Measurements from ENCODE around the gene ODF2.
"Not testable (repeated sequence)": the region's sequence is repeated elsewhere in the genome, so short reads cannot be mapped to it uniquely, and the experiment has no call there.

The ODF2 gene

GRCh38 chr9:128439273-128439672, 16.5 kb upstream of the ODF2 start:
- no peak for DNase-seq (ENCODE audit: low read depth)
- H3K4me3 ChIP-seq (ENCODE audit: low read length): no peak overlapping the region
- TF ChIP-seq CTCF (IDR thresholded peaks at IDR 0.05; ENCODE audit: insufficient read depth, low read depth, low read length, missing control alignments): no peak

- no peak for DNase-seq (ENCODE audit: low read depth)
- no peak for TF ChIP-seq CTCF (IDR thresholded peaks at IDR 0.05; ENCODE audit: insufficient read depth, low read depth, low read length, missing control alignments)
- H3K4me3 ChIP-seq (ENCODE audit: low read length): no peak overlapping the region
These were observed 13.7 kb upstream of the ODF2 start for GRCh38 chr9:128442150-128442549.

- not testable (repeated sequence) for DNase-seq (ENCODE audit: low read depth); H3K4me3 ChIP-seq (ENCODE audit: low read length)
These were observed 9.3 kb upstream of the ODF2 start for GRCh38 chr9:128446505-128446904.

GRCh38 chr9:128448746-128449145, 7.1 kb upstream of the ODF2 start:
- no peak overlapping the region for H3K4me3 ChIP-seq (ENCODE audit: low read length)
- TF ChIP-seq CTCF (IDR thresholded peaks at IDR 0.05; ENCODE audit: insufficient read depth, low read depth, low read length, missing control alignments): no peak
- no peak for DNase-seq (ENCODE audit: low read depth)

- no peak for TF ChIP-seq CTCF (IDR thresholded peaks at IDR 0.05; ENCODE audit: insufficient read depth, low read depth, low read length, missing control alignments)
- H3K4me3 ChIP-seq (ENCODE audit: low read length): no peak overlapping the region
- no peak for DNase-seq (ENCODE audit: low read depth)
These were observed 815 bp upstream of the ODF2 start for GRCh38 chr9:128454991-128455390.

- DNase-seq (ENCODE audit: low read depth): peak; percentile 74
- H3K4me3 ChIP-seq (ENCODE audit: low read length): peak overlapping the region; percentile 74
These were observed 831 bp downstream of the ODF2 start for GRCh38 chr9:128456613-128457061.

GRCh38 chr9:128457207-128457606, 1.4 kb downstream of the ODF2 start:
- DNase-seq (ENCODE audit: low read depth): no peak
- TF ChIP-seq CTCF (IDR thresholded peaks at IDR 0.05; ENCODE audit: insufficient read depth, low read depth, low read length, missing control alignments): no peak
- peak overlapping the region; percentile 74 for H3K4me3 ChIP-seq (ENCODE audit: low read length)

More at GRCh38 chr9:128456613-128457061, 831 bp downstream of the ODF2 start:
- TF ChIP-seq CTCF (IDR thresholded peaks at IDR 0.05; ENCODE audit: insufficient read depth, low read depth, low read length, missing control alignments): no peak
